ENCODE measurements around the gene ARHGEF37. TPM values are rescaled to one million over a fixed set of nuclear protein-coding genes. Genes with fewer than 3 reads are reported as not detected.
"Not testable (repeated sequence)": the region's sequence is repeated elsewhere in the genome, so short reads cannot be mapped to it uniquely, and the experiment has no call there.

ARHGEF37 gene
- total RNA-seq (2014; rRNA removed; shearing (Covaris generic)) = 1.6 and 1.8 TPM in 2 replicates
- 1.2 and 2.2 TPM in 2 replicates for polyA plus RNA-seq (2014; cell fraction: nucleus; rRNA removed)

- DNase-seq (ENCODE audit: extremely low read depth, low read depth) = peak; percentile 47
Observed at GRCh38 chr5:149581192-149581861, at the start of gene ARHGEF37. ARHGEF37 (plus strand) TSS chr5:149581498; CDS start chr5:149597770, 16,272 bp downstream.

- no peak for DNase-seq (ENCODE audit: extremely low read depth, low read depth)
Observed at GRCh38 chr5:149532413-149532812, 48.9 kb upstream of the ARHGEF37 start.

DNA sequence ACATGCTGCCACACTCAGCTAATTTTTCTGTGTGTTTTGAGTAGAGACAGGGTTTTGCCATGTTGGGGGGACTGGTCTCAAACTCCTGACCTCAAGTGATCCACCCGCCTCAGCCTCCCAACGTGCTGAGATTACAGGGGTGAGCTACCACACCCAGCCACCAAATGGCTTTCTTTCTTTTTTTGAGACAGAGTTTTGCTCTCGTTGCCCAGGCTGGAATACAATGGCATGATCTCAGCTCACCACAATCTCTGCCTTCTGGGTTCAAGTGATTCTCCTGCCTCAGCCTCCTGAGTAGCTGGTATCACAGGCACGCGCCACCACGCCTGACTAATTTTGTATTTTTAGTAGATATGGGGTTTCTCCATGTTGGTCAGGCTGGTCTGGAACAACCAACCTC, 45.5 kb upstream of the ARHGEF37 start:
- not testable (repeated sequence) for DNase-seq (ENCODE audit: extremely low read depth, low read depth)

- DNase-seq (ENCODE audit: extremely low read depth, low read depth) = no peak
Observed at GRCh38 chr5:149537374-149537975, 43.8 kb upstream of the ARHGEF37 start.

DNA sequence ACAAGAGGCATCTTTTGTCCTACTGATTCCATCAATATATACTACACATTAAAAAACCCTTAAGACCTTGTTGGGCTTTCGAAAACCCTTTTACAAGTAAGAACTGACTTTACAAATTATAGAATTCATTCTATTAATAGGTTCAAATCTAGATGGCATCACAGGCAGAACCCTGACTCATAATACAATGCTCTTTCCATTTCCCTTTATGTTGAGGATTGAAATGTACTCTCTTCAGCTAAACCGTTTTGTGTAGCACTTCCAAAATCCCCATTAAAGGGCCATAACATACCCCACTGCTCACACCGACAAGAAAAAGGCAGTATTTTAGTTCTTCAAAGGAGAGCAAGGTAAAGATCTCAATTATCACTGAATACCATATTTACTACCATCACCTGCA, 41.2 kb upstream of the ARHGEF37 start:
- no peak for DNase-seq (ENCODE audit: extremely low read depth, low read depth)

DNA sequence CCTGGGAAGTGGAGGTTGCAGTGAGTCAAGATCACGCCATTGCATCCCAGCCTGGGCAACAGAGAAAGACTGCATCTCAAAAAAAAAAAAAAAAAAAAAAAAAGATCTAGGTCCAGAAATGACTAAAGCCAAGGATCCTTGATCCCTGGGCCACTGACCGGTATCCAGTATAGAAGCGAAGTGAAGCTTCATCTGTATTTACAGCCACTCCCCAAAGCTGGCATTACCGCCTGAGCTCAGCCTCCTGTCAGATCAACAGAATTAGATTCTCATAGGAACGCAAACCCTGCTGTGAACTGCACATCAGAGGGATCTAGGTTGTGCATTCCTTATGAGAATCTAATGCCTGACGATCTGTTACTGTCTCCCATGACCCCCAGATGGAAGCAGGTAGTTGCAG, 39.4 kb upstream of the ARHGEF37 start:
- no peak for DNase-seq (ENCODE audit: extremely low read depth, low read depth)

DNA sequence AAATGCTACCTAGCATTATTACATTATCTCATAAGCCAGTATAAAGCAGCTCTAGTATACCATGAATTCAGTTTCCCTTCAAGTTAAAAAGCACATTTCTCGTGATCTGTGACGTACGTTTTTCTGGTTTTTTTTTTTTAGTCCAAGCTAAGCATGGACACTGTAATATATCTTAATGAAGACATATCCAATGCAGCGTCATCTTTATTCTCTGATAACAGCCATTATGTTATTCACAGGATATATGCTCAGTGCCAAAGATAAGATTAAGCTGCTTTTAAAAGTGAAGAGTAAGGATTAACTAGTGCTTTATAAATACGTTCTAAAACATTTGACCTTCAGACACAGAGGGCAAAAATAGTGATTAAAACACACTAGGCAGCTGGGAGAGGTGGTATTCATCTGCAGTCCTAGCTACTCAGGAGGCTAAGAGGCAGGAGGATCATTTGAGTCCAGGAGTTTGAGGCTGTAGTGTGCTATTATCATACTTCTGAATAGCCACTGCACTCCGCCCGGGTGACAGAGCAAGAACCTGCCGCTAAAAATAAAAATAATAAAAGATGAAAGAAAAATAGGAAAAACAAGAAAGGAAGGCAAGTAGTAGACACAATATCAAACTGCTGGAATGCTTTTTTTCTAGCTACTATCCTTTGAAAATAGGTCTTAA, 37.8 kb upstream of the ARHGEF37 start:
- no peak for DNase-seq (ENCODE audit: extremely low read depth, low read depth)

GRCh38 chr5:149544028-149544420, 37.3 kb upstream of the ARHGEF37 start:
- DNase-seq (ENCODE audit: extremely low read depth, low read depth) = no peak

DNA sequence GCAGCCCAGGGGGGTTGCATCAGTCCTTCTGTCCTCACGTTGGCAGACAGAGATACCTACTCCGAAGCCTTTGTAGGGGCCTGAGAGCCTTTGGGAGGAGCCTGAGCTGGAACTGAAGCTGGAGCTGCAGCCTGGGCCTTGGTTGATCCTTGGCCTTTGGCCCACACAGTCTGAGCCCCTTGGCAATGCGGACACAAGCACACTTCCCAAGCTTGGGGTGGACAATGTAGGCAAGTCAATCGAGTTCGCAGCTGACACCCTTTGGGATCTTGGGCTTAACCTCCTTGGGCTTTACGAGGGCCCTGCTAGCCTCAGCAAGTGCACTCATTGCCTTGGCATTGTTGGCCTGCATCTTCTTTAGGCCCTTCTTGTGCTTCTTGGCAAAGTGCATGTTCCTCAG, 36.0 kb upstream of the ARHGEF37 start:
- DNase-seq (ENCODE audit: extremely low read depth, low read depth) = no peak

- DNase-seq (ENCODE audit: extremely low read depth, low read depth) = no peak
Observed at GRCh38 chr5:149546974-149547373, 34.3 kb upstream of the ARHGEF37 start.

DNA sequence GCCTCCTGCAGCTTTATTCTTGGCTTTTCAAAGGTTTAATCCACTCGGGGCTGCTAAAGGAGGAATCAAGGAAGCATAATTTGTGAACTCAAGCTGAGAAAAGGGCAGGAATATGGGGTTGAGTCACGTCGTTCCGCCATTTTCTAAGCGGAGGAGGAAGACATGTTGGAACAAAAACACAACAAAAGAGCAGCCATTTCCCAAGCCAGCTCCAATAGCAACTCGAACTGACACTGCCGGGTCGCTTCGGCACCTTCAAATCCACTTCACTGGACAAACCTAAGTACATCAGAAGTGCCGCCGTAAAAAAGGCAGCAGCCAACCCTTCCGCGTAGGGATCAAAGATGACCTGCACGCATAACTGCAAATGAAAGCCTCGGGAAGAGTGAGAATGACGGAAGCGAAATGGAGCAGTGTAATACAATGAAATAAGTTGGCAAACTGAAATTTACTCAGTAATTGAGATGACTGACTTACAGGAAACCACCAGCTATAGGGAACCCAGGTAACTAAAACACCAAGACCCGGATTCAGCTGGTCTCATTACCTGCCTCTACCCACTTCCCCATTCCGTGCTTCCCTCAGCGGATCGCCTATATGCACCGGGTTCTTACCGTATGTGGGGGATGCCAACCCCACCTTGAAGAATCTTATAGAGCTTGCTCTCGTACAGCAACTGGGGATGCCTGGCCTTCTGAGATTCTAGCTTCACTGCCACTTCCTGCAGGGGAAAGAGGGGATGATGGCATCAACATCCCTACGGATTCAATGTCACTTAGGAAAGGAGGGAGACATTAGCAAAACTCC, 31.6 kb upstream of the ARHGEF37 start:
- peak; percentile 30 for DNase-seq (ENCODE audit: extremely low read depth, low read depth)

DNA sequence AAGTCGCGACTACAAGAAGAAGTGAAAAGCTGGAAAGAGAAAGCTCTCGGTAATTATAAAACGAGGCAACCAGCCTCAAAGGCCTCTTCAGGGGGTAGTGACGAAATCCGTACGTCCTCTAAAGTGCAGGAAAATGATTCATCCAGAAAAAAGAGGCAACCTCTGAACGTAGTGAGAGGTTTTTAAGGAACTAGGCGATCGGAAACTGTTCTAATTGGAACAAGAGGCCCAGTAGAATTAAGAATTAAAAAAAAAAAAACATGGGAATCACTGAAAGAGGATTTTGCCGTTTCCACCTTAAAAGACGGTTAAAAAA, 31.1 kb upstream of the ARHGEF37 start:
- no peak for DNase-seq (ENCODE audit: extremely low read depth, low read depth)

DNA sequence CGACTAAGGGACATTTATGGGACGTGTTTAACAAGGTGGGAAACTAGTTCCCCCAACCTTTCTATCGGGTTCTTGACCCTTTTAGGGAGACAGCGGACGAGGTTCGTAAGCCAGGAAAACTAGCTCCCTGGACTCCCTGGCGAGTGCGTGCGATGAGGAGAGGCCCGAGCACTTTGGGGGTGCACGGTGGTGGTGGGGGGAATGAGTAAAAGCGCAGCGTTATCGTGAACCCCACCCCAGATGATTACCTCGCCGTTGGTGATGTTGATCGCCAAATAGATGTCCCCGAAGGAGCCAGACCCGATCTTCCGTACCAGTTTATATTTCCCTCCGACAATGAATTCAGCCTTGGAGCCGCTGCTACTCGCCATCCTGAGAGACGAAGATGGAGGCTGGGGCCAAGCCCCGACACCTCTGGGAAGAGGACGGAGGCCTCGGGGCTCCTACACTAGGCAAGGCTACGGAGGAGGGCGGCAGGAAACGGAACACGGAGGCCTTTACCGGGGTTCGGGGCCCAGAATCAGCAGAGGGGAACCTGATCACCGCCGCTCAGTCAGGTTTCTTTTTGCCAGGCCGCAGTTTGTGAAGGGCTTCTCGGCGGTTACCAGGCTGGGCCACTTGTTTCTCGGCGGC, 30.6 kb upstream of the ARHGEF37 start:
- DNase-seq (ENCODE audit: extremely low read depth, low read depth) = no peak

- peak; percentile 98 for DNase-seq (ENCODE audit: extremely low read depth, low read depth)
Observed at GRCh38 chr5:149551227-149552037, 29.9 kb upstream of the ARHGEF37 start, which contains the start of gene CSNK1A1. CSNK1A1 (minus strand) TSS chr5:149551439; CDS start chr5:149550964, 475 bp downstream.

- no peak for DNase-seq (ENCODE audit: extremely low read depth, low read depth)
Observed at GRCh38 chr5:149552038-149552494, 29.2 kb upstream of the ARHGEF37 start.

DNA sequence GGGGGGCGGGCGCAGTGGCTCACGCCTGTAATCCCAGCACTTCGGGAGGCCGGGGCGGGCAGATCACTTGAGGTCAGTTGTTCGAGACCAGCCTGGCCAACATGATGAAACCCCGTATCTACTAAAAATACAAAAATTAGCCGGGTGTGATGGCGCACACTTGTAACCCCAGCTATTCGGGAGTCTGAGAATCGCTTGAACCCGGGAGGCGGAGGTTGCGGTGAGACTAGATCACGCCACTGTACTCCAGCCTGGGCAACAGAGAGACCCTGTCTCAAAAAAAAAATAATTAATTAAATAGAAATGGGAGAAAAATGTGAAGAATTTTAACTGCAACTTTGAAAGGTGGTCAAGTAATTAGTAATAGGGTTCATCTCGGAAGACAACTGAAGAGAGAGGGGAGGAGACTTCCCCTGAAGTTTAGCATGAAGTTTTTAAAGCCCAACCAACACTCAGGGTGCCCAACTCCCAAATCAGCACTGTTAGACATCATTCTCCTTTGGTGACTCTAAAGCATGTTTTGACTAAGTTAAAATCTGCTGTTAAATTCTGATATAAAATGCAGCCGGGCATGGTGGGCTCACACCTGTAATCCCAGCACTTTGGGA, 28.6 kb upstream of the ARHGEF37 start:
- DNase-seq (ENCODE audit: extremely low read depth, low read depth) = no peak

- no peak for DNase-seq (ENCODE audit: extremely low read depth, low read depth)
Observed at GRCh38 chr5:149559706-149560105, 21.6 kb upstream of the ARHGEF37 start.

DNA sequence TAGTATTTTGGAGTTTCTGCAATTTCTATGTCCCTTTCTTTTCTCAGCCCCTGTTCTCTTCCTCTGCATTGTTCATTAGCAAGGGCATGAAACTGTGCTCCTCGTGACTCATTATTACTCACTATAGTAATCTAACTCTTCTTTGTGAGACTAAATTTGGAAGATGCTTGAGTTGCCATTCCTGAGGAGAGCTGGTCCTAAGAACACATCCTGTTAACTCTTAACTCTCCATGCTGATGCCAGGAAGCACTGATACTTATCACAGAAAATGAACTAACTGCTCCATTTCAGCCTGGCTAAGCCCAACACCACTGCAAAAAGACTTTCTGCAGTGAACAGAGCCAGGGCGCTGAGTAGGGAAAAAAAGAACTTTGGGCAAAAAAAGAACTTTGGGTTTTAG, 19.4 kb upstream of the ARHGEF37 start:
- DNase-seq (ENCODE audit: extremely low read depth, low read depth) = peak; percentile 91

DNA sequence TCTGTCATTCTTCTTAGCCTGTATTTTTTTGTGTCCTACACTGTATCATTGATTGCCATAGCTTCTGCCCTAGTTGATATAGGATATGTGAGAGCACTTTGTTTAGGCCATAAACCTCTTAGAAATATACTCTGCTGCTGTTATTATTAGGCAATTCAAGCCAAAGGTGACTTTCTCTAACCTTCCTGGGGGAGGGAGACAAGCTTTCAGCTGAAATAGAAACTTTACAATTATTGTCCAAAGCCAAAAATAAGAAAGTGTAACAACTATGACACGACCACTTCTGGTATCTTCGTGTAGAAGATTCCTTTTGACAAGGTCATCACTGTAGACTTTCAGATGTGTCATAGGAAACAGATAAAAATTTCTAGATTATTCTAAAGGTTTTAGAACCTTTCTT, 17.8 kb upstream of the ARHGEF37 start:
- DNase-seq (ENCODE audit: extremely low read depth, low read depth) = no peak

All from NCI-H460 (cell line).